H1 (cell line): ENCODE results near the gene PDZK1IP1. TPM values are rescaled to one million over a fixed set of nuclear protein-coding genes. Genes with fewer than 3 reads are reported as not detected.

Source experiments
- KDM1A ChIP-seq: fragments of 200-600, 300-600 bp; sonication (generic); IDR thresholded peaks from 2 replicates; pipeline ENCODE4 v1.7.1; 2016; ENCODE audit warnings: mild to moderate bottlenecking, low read length, borderline replicate concordance
- POLR2AphosphoS5 ChIP-seq: IDR thresholded peaks from 2 replicates; pipeline ENCODE4 v1.6.1; 2011; ENCODE audit warnings: low read depth, low read length
- SIX5 ChIP-seq: IDR thresholded peaks from 2 replicates; pipeline ENCODE4 v1.6.1; 2011; ENCODE audit warnings: mild to moderate bottlenecking, low read depth, low read length
- SRF ChIP-seq: IDR thresholded peaks from 2 replicates; pipeline ENCODE4 v1.6.1; 2011; ENCODE audit warnings: mild to moderate bottlenecking, low read depth, low read length, moderate library complexity
- polyA plus RNA-seq, 7 experiments: library from polyadenylated mRNA; depleted of rRNA in 3 of 7; stranded (reverse) in 5 of 7; unstranded in 2 of 7; fragments of >200 nt in 5 of 7; fragments of 200-250 nt in 2 of 7; gene quantifications; 1 replicate in 5 of 7; 2 replicates in 1 of 7; 4 replicates in 1 of 7; pipeline versions ENCODE4 v1.2.1 to v1.2.3, GENCODE V29; 2011 to 2013; ENCODE audit warnings: missing spikeins in 2 of 7, mixed read lengths in 2 of 7
- total RNA-seq: library from RNA; stranded (reverse); fragmentation: NEBNext Ultra II Directional; extraction: Animal tissue kit (Norgen Biotek cat#: 25700); gene quantifications from 2 replicates; pipeline ENCODE4 v1.2.1, GENCODE V29; 2021

PDZK1IP1 gene
- total and polyA plus RNA-seq, 2 of the 8 experiments (the other 6 are each of a cell fraction or from before 2014, with no cell fraction given): 0.17 TPM; not detected in 1

- no peak for TF ChIP-seq SRF
- TF ChIP-seq SIX5: no peak
- TF ChIP-seq POLR2AphosphoS5: no peak
- no peak for TF ChIP-seq KDM1A
- TF ChIP-seq, all 59 proteins: peak for 0
Measured at GRCh38 chr1:47190857-47191256, 1.0 kb upstream of the PDZK1IP1 start (continued).
